Pancreas (tissue), 10 donors: ENCODE data around the gene COA1. TPM values are rescaled to one million over a fixed set of nuclear protein-coding genes. Genes with fewer than 3 reads are reported as not detected.
A peak's percentile ranks its signal among the peaks of the same experiment; 100 is the strongest.
"Not testable (repeated sequence)": the region's sequence is repeated elsewhere in the genome, so short reads cannot be mapped to it uniquely, and the experiment has no call there.

Source experiments
- ATAC-seq, 4 donors: fragments of 200-7000 bp; cut with Tn5 transposase; one replicate each; pipeline versions ENCODE4 v1.8.0 to v1.9.1; 2020; ENCODE audit warnings: mild to moderate bottlenecking in 4 of 4, moderate library complexity in 4 of 4
- DNase-seq, 6 donors: peaks; one replicate each; pipeline ENCODE4 v3.0.0-alpha.2; 2020
- FAIRE-seq: peaks from 2 replicates; lab custom pipeline; 2012; peaks lifted over from hg19 to GRCh38; lab: Jason Lieb, UNC
- H3K27ac ChIP-seq, 4 donors: fragments of 200-600 bp; sonication (generic); 1 replicate in 3 of 4; 2 replicates in 1 of 4; pipeline versions ENCODE4 v1.5.0 to v1.8.0; 2020
- H3K27me3 ChIP-seq, 4 donors: fragments of 200-600 bp; one replicate each; pipeline ENCODE4 v1.8.0; 2021
- H3K36me3 ChIP-seq, 3 donors: fragments of 200-600 bp; sonication (generic) in 1 of 3; one replicate each; pipeline versions ENCODE4 v1.5.0 to v1.8.0; 2020 to 2021
- H3K4me1 ChIP-seq, 3 donors: fragments of 200-600 bp; one replicate each; pipeline ENCODE4 v1.8.0; 2021
- H3K4me3 ChIP-seq, 4 donors: fragments of 200-600 bp; sonication (generic) in 2 of 4; one replicate each; pipeline versions ENCODE4 v1.5.0 to v1.8.0; 2020 to 2021
- H3K9me3 ChIP-seq, 4 donors: fragments of 200-600 bp; one replicate each; pipeline ENCODE4 v1.8.0; 2021
- WGBS, 2 donors: extraction: QIAGEN DNeasy Blood & Tissue Kit; methylation state at CpG; one replicate each; pipeline ENCODE4 v1.1.7; 2013; 5-methylcytosine and 5-hydroxymethylcytosine counted together
- intact Hi-C, 3 donors: fragments of 100-400 bp; cut with DNase I; formaldehyde crosslinking; loops; one replicate each; pipeline versions ENCODE4 v1.11.1 to v1.14.2; 2022
- polyA plus RNA-seq, 2 donors: library from polyadenylated mRNA; stranded (reverse); fragments of 200-250 nt; gene quantifications; one replicate each; pipeline ENCODE4 v1.2.3, GENCODE V29; 2013
- total RNA-seq, 6 donors: library from RNA; stranded (reverse); fragmentation: NEBNext Ultra II Directional in 4 of 6; extraction: Animal tissue kit (Norgen Biotek cat#: 25700) in 4 of 6; gene quantifications; one replicate each; pipeline versions ENCODE4 v1.2.1 to v1.2.4, GENCODE V29; 2021 to 2023
- TF ChIP-seq, protein P1 (sequence below), 4 donors: fragments of 200-600 bp; sonication (generic) in 3 of 4; IDR thresholded peaks; one replicate each; pipeline versions ENCODE4 v1.5.0 to v1.8.0; 2021; ENCODE audit warnings: antibody characterized with exemption in 4 of 4
- donor health status: healthy with polysubstance abuse.
- donor health status: DM: no; HTN: no; CAD: no; lungs with moderate emphysema.
- donor health status: DM: no; HTN: no; CAD: no.
- donor health status: control.
- donor health status: control.
- donor health status: Bipolar disorder and iron deficiency.
- donor health status: DM: yes; HTN: yes; CAD: no.
- donor health status: DM: no; HTN: no; CAD: no.
- donor health status: DM: no; HTN: no; CAD: no.
- donor health status: DM: yes; HTN: yes; CAD: no.

Gene COA1
- total and polyA plus RNA-seq, 8 donors: 24.6 to 34.4 (median 27.1) TPM

DNA sequence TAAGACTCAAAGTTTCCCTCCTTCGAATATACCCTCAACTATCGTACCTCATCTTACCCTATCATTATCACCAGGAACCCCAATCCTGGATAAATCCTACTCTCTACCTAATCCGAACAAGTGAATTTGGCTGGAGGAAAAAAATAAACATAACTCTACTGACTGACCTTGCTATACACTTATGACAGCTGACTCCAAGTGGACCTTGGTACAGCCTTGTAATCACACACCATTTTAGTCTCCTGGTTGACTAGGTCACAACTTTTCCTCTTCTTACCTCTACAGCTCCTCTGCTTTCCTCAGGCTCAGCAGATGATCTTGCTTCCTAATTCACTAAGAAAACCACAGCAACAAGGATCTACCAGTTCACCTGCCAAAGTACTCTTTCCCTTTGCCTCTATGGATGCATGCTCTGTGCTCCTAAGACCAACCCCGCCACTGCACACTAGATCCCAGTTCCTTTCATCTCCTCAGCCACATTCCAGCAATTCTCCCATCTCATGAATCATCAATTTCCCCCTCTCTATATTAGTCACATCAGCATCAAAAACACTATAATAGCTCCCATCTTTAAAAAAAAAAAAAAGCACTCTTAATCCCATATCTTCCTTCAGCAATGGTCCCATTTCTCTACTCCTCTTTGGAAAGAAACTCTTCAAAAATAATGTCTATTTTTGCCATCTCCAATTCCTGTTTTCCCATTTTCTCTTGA lies 35.5 kb downstream of the COA1 start:
- DNase-seq: no peak
- 86 to 90% methylated on average over 4 of the region's 4 CpGs for WGBS, 2 donors
- Histone ChIP-seq H3K27me3 (no peaks in the 10 kb centered on the region), H3K9me3 (no peaks in the 10 kb centered on the region), H3K4me1 (peaks cover 0 to 7% (median 0%) of the 10 kb centered on the region in 3 donors), H3K36me3 (no peaks in the 10 kb centered on the region), H3K27ac (no peak overlapping the region), H3K4me3 (no peak overlapping the region)
- TF ChIP-seq, protein P1, sequence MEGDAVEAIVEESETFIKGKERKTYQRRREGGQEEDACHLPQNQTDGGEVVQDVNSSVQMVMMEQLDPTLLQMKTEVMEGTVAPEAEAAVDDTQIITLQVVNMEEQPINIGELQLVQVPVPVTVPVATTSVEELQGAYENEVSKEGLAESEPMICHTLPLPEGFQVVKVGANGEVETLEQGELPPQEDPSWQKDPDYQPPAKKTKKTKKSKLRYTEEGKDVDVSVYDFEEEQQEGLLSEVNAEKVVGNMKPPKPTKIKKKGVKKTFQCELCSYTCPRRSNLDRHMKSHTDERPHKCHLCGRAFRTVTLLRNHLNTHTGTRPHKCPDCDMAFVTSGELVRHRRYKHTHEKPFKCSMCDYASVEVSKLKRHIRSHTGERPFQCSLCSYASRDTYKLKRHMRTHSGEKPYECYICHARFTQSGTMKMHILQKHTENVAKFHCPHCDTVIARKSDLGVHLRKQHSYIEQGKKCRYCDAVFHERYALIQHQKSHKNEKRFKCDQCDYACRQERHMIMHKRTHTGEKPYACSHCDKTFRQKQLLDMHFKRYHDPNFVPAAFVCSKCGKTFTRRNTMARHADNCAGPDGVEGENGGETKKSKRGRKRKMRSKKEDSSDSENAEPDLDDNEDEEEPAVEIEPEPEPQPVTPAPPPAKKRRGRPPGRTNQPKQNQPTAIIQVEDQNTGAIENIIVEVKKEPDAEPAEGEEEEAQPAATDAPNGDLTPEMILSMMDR (IDR thresholded peaks at IDR 0.05): no peak
- peak in 1 of 4 donors; percentile 26 for ATAC-seq
- intact Hi-C loops: no loop called here
- FAIRE-seq: no peak

GRCh38 chr7:43692582-43693373 lies 36.5 kb downstream of the COA1 start:
- Histone ChIP-seq H3K27me3 (no peaks in the 10 kb centered on the region), H3K27ac (no peak overlapping the region), H3K4me1 (no peaks in the 10 kb centered on the region), H3K36me3 (no peaks in the 10 kb centered on the region), H3K4me3 (no peak overlapping the region), H3K9me3 (no peaks in the 10 kb centered on the region)
- 35 to 60% methylated on average over 2 of the region's 2 CpGs for WGBS, 2 donors
- DNase-seq (no peak), ATAC-seq (peak in 2 of 4 donors; percentile 21 to 26), FAIRE-seq (no peak)
- TF ChIP-seq, protein P1 (IDR thresholded peaks at IDR 0.05): no peak
- intact Hi-C loops: no loop called here

DNA sequence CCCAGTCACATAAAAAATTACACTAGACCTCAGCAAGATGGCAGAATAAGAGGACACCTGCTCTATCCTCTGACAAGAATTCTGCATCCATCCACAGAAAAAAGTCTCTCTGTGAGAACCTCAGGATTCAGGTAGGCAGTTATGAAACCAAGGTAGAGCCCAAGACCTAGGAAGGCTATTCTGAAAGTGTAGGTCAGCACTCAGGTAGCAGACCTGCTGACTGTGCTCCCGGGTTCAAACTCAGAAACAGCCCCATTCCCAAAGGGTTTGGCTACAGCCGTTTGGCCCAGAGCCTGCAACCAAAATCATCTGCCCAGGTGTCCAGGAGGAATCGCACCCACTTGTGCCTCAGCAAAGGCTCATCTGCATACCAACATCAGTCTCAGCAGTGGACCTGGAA lies 37.7 kb downstream of the COA1 start:
- Histone ChIP-seq H3K27me3 (no peaks in the 10 kb centered on the region), H3K27ac (no peak overlapping the region), H3K9me3 (no peaks in the 10 kb centered on the region), H3K4me3 (no peak overlapping the region), H3K36me3 (no peaks in the 10 kb centered on the region), H3K4me1 (no peaks in the 10 kb centered on the region)
- ATAC-seq (peak in 1 of 4 donors; percentile 9), FAIRE-seq (no peak), DNase-seq (no peak)
- WGBS, 2 donors: 80 to 92% methylated on average over 3 of the region's 3 CpGs
- intact Hi-C loops: no loop called here
- TF ChIP-seq, protein P1 (IDR thresholded peaks at IDR 0.05): no peak

- no peak overlapping the region for H3K27ac ChIP-seq
These were observed 40.2 kb downstream of the COA1 start for GRCh38 chr7:43689115-43689514.

DNA sequence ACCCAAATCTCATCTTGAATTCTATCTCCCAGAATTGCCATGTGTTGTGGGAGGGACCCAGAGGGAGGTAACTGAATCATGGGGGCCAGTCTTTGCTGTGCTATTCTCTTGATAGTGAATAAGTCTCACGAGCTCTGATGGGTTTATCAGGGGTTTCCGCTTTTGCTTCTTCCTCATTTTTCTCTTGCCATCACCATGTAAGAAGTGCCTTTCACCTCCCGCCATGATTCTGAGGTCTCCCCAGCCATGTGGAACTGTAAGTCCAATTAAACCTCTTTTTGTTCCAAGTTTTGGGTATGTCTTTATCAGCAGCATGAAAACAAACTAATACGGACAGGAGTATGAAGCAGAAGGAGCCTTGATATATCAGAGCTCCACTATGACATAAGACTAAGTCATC lies 41.5 kb downstream of the COA1 start:
- H3K4me1 ChIP-seq, DNase-seq, H3K9me3 ChIP-seq, ATAC-seq, H3K27ac ChIP-seq, H3K27me3 ChIP-seq, intact Hi-C loops, H3K36me3 ChIP-seq, FAIRE-seq, H3K4me3 ChIP-seq: not testable (repeated sequence)
- WGBS, 2 donors: 87 to 94% methylated on average over 4 of the region's 4 CpGs

More at GRCh38 chr7:43689115-43689514, 40.2 kb downstream of the COA1 start:
- intact Hi-C loops: no loop called here
- Histone ChIP-seq H3K36me3 (no peaks in the 10 kb centered on the region), H3K9me3 (no peaks in the 10 kb centered on the region), H3K4me3 (no peak overlapping the region), H3K27me3 (no peaks in the 10 kb centered on the region), H3K4me1 (no peaks in the 10 kb centered on the region)
- FAIRE-seq: no peak
- ATAC-seq: no peak
- DNase-seq: no peak
- TF ChIP-seq, protein P1 (IDR thresholded peaks at IDR 0.05): no peak
- WGBS, 2 donors: 83 to 85% methylated on average over 1 of the region's 1 CpG
